ENCODE measurements around the gene CLEC3A.
"Not testable (repeated sequence)": the region's sequence is repeated elsewhere in the genome, so short reads cannot be mapped to it uniquely, and the experiment has no call there.

CLEC3A gene

GRCh38 chr16:77989846-77990245 lies 32.5 kb upstream of the CLEC3A start:
- TF ChIP-seq CTCF (IDR thresholded peaks at IDR 0.05; ENCODE audit: extremely low read depth, missing control alignments): no peak
- no peak for DNase-seq (ENCODE audit: low spot score)

GRCh38 chr16:77991701-77992100 lies 30.6 kb upstream of the CLEC3A start:
- no peak for DNase-seq (ENCODE audit: low spot score)
- no peak for TF ChIP-seq CTCF (IDR thresholded peaks at IDR 0.05; ENCODE audit: extremely low read depth, missing control alignments)

- DNase-seq (ENCODE audit: low spot score): not testable (repeated sequence)
Observed at GRCh38 chr16:77992381-77992780, 30.0 kb upstream of the CLEC3A start.

- no peak for TF ChIP-seq CTCF (IDR thresholded peaks at IDR 0.05; ENCODE audit: extremely low read depth, missing control alignments)
- no peak for DNase-seq (ENCODE audit: low spot score)
Observed at GRCh38 chr16:77993111-77993985, 29.0 kb upstream of the CLEC3A start.

GRCh38 chr16:77995843-77996455 lies 26.4 kb upstream of the CLEC3A start:
- no peak for DNase-seq (ENCODE audit: low spot score)
- no peak for TF ChIP-seq CTCF (IDR thresholded peaks at IDR 0.05; ENCODE audit: extremely low read depth, missing control alignments)

GRCh38 chr16:77998350-77999023 lies 23.9 kb upstream of the CLEC3A start:
- TF ChIP-seq CTCF (IDR thresholded peaks at IDR 0.05; ENCODE audit: extremely low read depth, missing control alignments): no peak

GRCh38 chr16:78001451-78002025 lies 20.8 kb upstream of the CLEC3A start:
- no peak for DNase-seq (ENCODE audit: low spot score)
- no peak for TF ChIP-seq CTCF (IDR thresholded peaks at IDR 0.05; ENCODE audit: extremely low read depth, missing control alignments)

More at GRCh38 chr16:77998350-77999023, 23.9 kb upstream of the CLEC3A start:
- no peak for DNase-seq (ENCODE audit: low spot score)
